Adipocyte (in vitro differentiated cells): Measurements from ENCODE around the gene STARD9.
"Not testable (repeated sequence)": the region's sequence is repeated elsewhere in the genome, so short reads cannot be mapped to it uniquely, and the experiment has no call there.

Experiments
- DNase-seq: peaks from one replicate; pipeline ENCODE4 v3.0.0-alpha.2; 2015; ENCODE audit warnings: low read depth
- H3K27me3 ChIP-seq: replicated peaks from 2 replicates; pipeline ENCODE4 v1.7.0; 2013; ENCODE audit warnings: mild to moderate bottlenecking, low read length, moderate library complexity; ENCODE audit not compliant: control insufficient read depth, insufficient read depth
- H3K36me3 ChIP-seq: 2 replicates; pipeline ENCODE4 v1.7.0; 2013; ENCODE audit warnings: low read length, mild to moderate bottlenecking, moderate library complexity; ENCODE audit not compliant: control insufficient read depth, insufficient read depth, severe bottlenecking
- H3K4me1 ChIP-seq: 2 replicates; pipeline ENCODE4 v1.7.0; 2013; ENCODE audit warnings: mild to moderate bottlenecking, low read length, moderate library complexity; ENCODE audit not compliant: control insufficient read depth, insufficient read depth
- H3K4me3 ChIP-seq: 2 replicates; pipeline ENCODE4 v1.7.0; 2013; ENCODE audit warnings: mild to moderate bottlenecking, low read length, moderate library complexity
- H3K9ac ChIP-seq: 2 replicates; pipeline ENCODE4 v1.7.0; 2013; ENCODE audit warnings: mild to moderate bottlenecking, low read length, moderate library complexity
- H3K9me3 ChIP-seq: 2 replicates; pipeline ENCODE4 v1.7.0; 2013; ENCODE audit warnings: mild to moderate bottlenecking, low read length, moderate library complexity; ENCODE audit not compliant: control insufficient read depth

The STARD9 gene

DNA sequence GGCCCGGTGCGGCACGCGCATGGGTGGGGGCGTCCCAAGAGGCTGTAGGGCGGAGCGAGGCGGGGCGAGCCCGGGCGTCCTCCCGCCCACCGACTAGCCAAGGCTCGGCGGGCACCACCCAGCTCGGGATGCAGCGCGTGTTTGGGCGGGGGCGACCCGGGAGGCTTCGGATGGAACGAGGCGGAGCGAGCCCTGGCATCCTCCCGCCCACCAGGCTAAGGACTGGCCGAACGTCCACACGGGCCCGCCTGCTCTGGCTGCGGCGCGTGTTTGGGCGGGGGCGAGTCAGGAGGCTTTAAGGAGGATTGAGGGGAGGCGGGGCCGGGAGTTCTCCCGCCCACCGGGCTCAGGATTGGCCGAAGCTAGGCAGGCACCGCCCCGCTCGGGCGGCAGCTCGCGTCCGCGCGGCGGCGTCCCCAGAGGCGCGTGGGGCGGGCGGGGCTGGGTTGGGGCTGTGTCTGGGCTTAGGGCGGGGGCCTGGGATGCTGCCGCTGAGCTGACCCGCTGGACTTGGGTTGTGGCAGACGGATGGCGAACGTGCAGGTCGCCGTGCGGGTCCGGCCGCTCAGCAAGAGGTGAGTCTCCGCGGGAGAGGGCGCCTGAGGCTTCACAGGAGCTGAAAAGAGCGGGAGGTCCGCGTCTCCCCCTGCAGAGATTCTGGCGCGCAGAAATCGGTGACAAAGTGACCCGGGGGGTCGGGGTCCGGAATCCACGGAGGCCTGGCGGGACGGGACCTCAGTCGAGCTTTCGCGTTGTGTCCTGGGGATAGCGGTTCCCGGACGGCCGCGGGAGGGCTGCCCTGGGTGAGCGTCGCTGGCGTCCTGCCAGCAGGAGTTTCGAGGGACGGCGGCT is at the start of gene STARD9:
Gene STARD9, plus strand, starts transcription at position 419 of the 852 bp plus-strand sequence. Its CDS starts 110 bp downstream, at position 529.
- H3K4me3 ChIP-seq = peak within 1 kb of the TSS; percentile 91
- peak within 1 kb of the TSS; percentile 88 for H3K9ac ChIP-seq
- DNase-seq = peak; percentile 100
- H3K9me3 ChIP-seq = no peaks in the 10 kb centered on the region
- no peaks in the 10 kb centered on the region for H3K27me3 ChIP-seq
- peaks cover 1% of the 10 kb centered on the region for H3K36me3 ChIP-seq
- peaks cover 19% of the 10 kb centered on the region for H3K4me1 ChIP-seq

- Histone ChIP-seq H3K36me3 (peaks cover 73% of the 10 kb centered on the region), H3K27me3 (no peaks in the 10 kb centered on the region), H3K4me3 (no peak overlapping the region), H3K4me1 (no peaks in the 10 kb centered on the region), H3K9me3 (no peaks in the 10 kb centered on the region), H3K9ac (no peak overlapping the region)
- no peak for DNase-seq
These were observed 46.4 kb upstream of the STARD9 start for GRCh38 chr15:42528970-42529369.

- H3K27me3 ChIP-seq = no peaks in the 10 kb centered on the region
- no peak overlapping the region for H3K9ac ChIP-seq
- no peak overlapping the region for H3K4me3 ChIP-seq
- H3K36me3 ChIP-seq = peaks cover 58% of the 10 kb centered on the region
- DNase-seq = no peak
- no peaks in the 10 kb centered on the region for H3K4me1 ChIP-seq
- no peaks in the 10 kb centered on the region for H3K9me3 ChIP-seq
These were observed 42.2 kb upstream of the STARD9 start for GRCh38 chr15:42533246-42533645.

GRCh38 chr15:42544853-42545629 is 30.4 kb upstream of the STARD9 start:
- DNase-seq = no peak
- H3K4me1 ChIP-seq = peaks cover 14% of the 10 kb centered on the region
- peaks cover 35% of the 10 kb centered on the region for H3K36me3 ChIP-seq
- H3K4me3 ChIP-seq = no peak overlapping the region
- no peaks in the 10 kb centered on the region for H3K27me3 ChIP-seq
- H3K9me3 ChIP-seq = no peaks in the 10 kb centered on the region
- H3K9ac ChIP-seq = no peak overlapping the region

GRCh38 chr15:42547918-42548248 is 27.5 kb upstream of the STARD9 start:
- Histone ChIP-seq H3K4me1 (peaks cover 18% of the 10 kb centered on the region), H3K4me3 (peak overlapping the region; percentile 95), H3K36me3 (peaks cover 28% of the 10 kb centered on the region), H3K27me3 (no peaks in the 10 kb centered on the region), H3K9me3 (no peaks in the 10 kb centered on the region), H3K9ac (peak overlapping the region; percentile 89)
- no peak for DNase-seq

DNA sequence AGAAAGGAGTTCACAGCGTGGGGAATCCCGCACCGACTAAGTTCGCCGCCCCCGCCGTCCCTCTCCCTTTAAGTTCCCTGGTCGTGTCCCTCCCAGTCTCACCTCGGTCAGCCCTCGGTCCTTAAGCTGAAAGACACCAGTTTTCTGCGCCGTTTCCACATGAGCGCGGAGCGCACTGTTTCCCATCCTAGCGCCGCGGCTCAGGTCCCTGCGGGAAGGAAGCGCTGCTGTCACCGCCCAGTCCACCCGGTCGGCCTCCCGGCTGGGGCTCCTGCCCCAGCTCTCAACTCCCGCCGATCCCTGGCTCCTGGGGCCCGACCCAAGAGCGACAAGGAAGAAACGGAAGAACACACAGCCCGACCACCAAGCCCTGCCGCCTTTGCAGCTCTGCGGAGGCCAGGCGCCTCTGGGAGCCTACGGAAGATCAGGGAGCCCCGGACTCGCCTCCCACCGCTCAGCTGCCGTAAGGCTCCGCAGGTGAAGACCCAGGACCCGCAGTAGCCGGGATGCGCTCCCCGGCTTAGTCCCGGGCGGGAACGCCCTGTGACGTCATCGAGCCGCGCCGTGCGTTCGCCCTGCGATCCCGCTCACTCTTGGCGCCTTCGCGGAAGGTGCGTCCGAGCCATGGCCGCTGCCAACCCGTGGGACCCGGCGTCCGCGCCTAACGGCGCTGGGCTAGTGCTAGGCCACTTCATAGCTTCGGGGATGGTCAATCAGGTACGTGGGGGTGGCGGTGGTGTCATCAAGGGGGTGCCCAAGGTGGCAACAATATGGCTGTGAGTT is 27.0 kb upstream of the STARD9 start, which contains the start of the genes HAUS2 and LRRC57:
Gene HAUS2, plus strand, starts transcription at position 590 of the 783 bp plus-strand sequence. Its CDS starts 35 bp downstream, at position 625.
Gene LRRC57, minus strand, starts transcription at position 545 of the 783 bp plus-strand sequence. Its CDS starts 359 bp downstream, at position 186.
- Histone ChIP-seq H3K9me3 (no peaks in the 10 kb centered on the region), H3K27me3 (no peaks in the 10 kb centered on the region), H3K9ac (peak within 1 kb of the TSS; percentile 89), H3K36me3 (peaks cover 23% of the 10 kb centered on the region), H3K4me1 (peaks cover 18% of the 10 kb centered on the region), H3K4me3 (peak within 1 kb of the TSS; percentile 95)
- peak; percentile 95 for DNase-seq

GRCh38 chr15:42549032-42549491 is 26.3 kb upstream of the STARD9 start:
- peak; percentile 52 for DNase-seq
- H3K9ac ChIP-seq = peak overlapping the region; percentile 89
- H3K9me3 ChIP-seq = no peaks in the 10 kb centered on the region
- peaks cover 17% of the 10 kb centered on the region for H3K36me3 ChIP-seq
- H3K27me3 ChIP-seq = no peaks in the 10 kb centered on the region
- peaks cover 18% of the 10 kb centered on the region for H3K4me1 ChIP-seq
- peak overlapping the region; percentile 95 for H3K4me3 ChIP-seq

DNA sequence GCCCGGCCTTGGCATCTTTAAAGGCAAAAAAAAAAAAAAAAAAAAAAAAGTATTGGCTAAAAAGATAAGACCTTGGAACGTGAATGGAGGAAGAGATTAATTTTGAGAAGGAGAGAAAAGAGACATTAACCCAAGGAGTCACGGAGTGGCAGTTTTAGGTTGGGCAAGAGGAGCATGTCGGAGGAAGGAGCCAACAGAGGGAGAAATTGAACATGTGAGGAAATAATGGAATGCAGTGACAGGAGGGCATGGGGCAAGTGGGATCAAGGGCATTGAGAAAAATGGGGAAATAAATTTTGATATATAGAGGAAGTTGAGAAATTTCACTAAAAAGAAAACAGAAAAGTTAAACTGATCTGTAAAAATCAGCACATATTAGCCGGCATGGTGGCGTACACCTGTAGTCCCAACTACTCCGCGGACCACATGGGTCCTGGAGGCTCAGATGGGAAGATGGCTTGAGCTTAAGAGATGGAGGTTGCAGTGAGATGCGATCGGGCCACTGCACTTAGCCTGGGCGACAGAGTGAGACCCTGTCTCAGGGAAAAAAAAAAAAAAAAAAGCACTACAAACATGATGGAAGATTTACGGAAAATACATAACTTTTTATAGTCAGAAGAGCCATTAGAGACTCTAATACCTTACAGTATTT is 25.5 kb upstream of the STARD9 start:
- no peak for DNase-seq
- Histone ChIP-seq H3K4me3 (peak overlapping the region; percentile 95), H3K27me3 (no peaks in the 10 kb centered on the region), H3K9ac (peak overlapping the region; percentile 89), H3K9me3 (no peaks in the 10 kb centered on the region), H3K36me3 (peaks cover 9% of the 10 kb centered on the region), H3K4me1 (peaks cover 18% of the 10 kb centered on the region)

DNA sequence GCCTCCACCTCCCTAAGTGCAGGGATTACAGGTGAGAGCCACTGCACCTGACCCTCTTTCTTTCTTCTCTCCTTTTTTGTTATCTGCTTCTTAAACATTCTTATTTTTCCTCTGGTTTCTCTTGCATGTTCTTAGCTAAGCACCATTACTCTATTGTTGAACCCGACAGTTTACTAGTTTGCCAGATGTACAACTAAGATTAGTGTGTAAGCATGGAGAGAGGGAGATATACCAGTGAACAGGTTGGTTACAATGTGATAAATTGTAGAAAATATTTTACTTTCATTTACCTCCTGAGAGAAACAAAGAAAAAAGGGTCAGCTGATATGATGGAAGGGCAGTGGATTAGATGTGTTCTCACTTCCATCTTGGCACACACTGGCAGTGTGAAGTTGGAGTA is 21.9 kb upstream of the STARD9 start:
- H3K9me3 ChIP-seq = no peaks in the 10 kb centered on the region
- H3K9ac ChIP-seq = no peak overlapping the region
- H3K36me3 ChIP-seq = peaks cover 2% of the 10 kb centered on the region
- no peaks in the 10 kb centered on the region for H3K27me3 ChIP-seq
- H3K4me1 ChIP-seq = peaks cover 8% of the 10 kb centered on the region
- DNase-seq = no peak
- H3K4me3 ChIP-seq = no peak overlapping the region

DNA sequence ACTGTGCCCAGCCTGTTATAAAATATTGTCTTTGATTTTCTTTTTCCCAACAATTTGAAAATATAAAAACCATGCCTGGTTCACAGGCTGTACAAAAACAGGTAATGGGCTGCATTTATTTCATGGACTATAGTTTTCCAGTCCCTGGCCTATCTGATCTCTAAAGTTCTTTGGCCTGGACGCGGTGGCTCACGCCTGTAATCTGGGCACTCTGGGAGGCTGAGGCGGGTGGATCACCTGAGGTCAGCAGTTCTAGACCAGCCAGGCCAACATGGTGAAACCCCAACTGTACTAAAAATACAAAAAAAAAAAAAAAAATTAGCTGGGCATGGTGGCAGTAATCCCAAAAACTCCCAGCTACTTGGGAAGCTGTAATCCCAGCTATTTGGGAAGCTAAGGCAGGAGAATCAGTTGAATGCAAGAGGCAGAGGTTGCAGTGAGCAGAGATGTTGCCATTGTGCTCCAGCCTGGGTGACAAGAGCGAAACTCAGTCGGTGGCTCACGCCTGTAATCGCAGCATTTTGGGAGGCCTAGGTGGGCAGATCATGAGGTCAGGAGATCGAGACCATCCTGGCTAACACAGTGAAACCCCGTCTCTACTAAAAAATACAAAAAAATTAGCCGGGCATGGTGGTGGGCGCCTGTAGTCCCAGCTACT is 18.7 kb upstream of the STARD9 start:
- DNase-seq = not testable (repeated sequence)

More for the DNA sequence above, 18.7 kb upstream of the STARD9 start:
- not testable (repeated sequence) for H3K27me3 ChIP-seq, H3K4me3 ChIP-seq, H3K4me1 ChIP-seq, H3K9me3 ChIP-seq, H3K9ac ChIP-seq
- peaks cover 32% of the 10 kb centered on the region for H3K36me3 ChIP-seq
